Heart left ventricle (tissue), 16 donors: ENCODE measurements around the gene PDZK1. TPM values are rescaled to one million over a fixed set of nuclear protein-coding genes. Genes with fewer than 3 reads are reported as not detected.
A peak's percentile ranks its signal among the peaks of the same experiment; 100 is the strongest.

Source experiments
- ATAC-seq, 4 donors: fragments of 200-7000 bp; cut with Tn5 transposase; one replicate each; pipeline ENCODE4 v1.9.1; 2020 to 2022; ENCODE audit warnings: moderate library complexity in 4 of 4, mild to moderate bottlenecking in 3 of 4, moderate number of reproducible peaks in 1 of 4
- DNase-seq, 5 donors: peaks; one replicate each; pipeline ENCODE4 v3.0.0-alpha.2; 2020
- H3K27ac ChIP-seq, 12 donors: fragments of 200-600 bp; sonication (generic) in 4 of 12; one replicate each; pipeline versions ENCODE4 v1.5.0 to v1.8.0; 2016 to 2022; ENCODE audit warnings: mild to moderate bottlenecking in 2 of 12
- H3K27me3 ChIP-seq, 9 donors: fragments of 200-600 bp; sonication (generic) in 2 of 9; one replicate each; pipeline versions ENCODE4 v1.5.1 to v1.8.0; 2016 to 2022; ENCODE audit warnings: mild to moderate bottlenecking in 3 of 9
- H3K36me3 ChIP-seq, 9 donors: fragments of 200-600 bp; sonication (generic) in 2 of 9; one replicate each; pipeline versions ENCODE4 v1.5.0 to v1.8.0; 2018 to 2022; ENCODE audit warnings: mild to moderate bottlenecking in 2 of 9
- H3K4me1 ChIP-seq, 12 donors: fragments of 200-600 bp; sonication (generic) in 4 of 12; one replicate each; pipeline versions ENCODE4 v1.5.0 to v1.8.0; 2016 to 2022; ENCODE audit warnings: mild to moderate bottlenecking in 3 of 12
- H3K4me3 ChIP-seq, 12 donors: fragments of 200-600 bp; sonication (generic) in 4 of 12; one replicate each; pipeline versions ENCODE4 v1.5.0 to v1.8.0; 2017 to 2022; ENCODE audit warnings: mild to moderate bottlenecking in 9 of 12, moderate library complexity in 4 of 12
- H3K9me3 ChIP-seq, 12 donors: fragments of 200-600 bp; sonication (generic) in 4 of 12; one replicate each; pipeline versions ENCODE4 v1.5.0 to v1.8.0; 2016 to 2022; ENCODE audit warnings: mild to moderate bottlenecking in 1 of 12
- CTCF ChIP-seq, 12 donors: fragments of 200-600 bp; sonication (generic) in 4 of 12; IDR thresholded peaks; one replicate each; pipeline versions ENCODE4 v1.5.0 to v1.8.0; 2018 to 2022; ENCODE audit warnings: antibody characterized with exemption in 12 of 12, mild to moderate bottlenecking in 5 of 12
- POLR2A ChIP-seq, 2 donors: fragments of 450-650 bp; IDR thresholded peaks; one replicate each; pipeline ENCODE4 v1.6.1; 2017; ENCODE audit warnings: antibody characterized with exemption in 2 of 2, mild to moderate bottlenecking in 2 of 2, moderate library complexity in 2 of 2
- WGBS, 4 donors: extraction: QIAGEN DNeasy Blood & Tissue Kit in 2 of 4; methylation state at CpG; one replicate each; pipeline versions ENCODE4 v1.1.5 to v1.1.7; 2013 to 2018; 5-methylcytosine and 5-hydroxymethylcytosine counted together
- intact Hi-C, 10 donors: fragments of 100-400 bp; cut with DNase I; formaldehyde crosslinking; loops; one replicate each; pipeline versions ENCODE4 v1.11.1 to v1.14.2; 2022
- long read RNA-seq, 3 donors: library from polyadenylated mRNA; unstranded; transcript quantifications; one replicate each; pipeline ENCODE4 v2.0.0, GENCODE V29; 2020 to 2021
- polyA plus RNA-seq, 2 donors: library from polyadenylated mRNA; stranded (reverse); fragments of 200-250 nt; gene quantifications; one replicate each; pipeline ENCODE4 v1.2.3, GENCODE V29; 2013
- total RNA-seq, 9 donors: library from RNA; depleted of rRNA in 2 of 9; stranded (reverse); fragments of >200 nt in 2 of 9; fragmentation: NEBNext Ultra II Directional in 3 of 9; extraction: Animal tissue kit (Norgen Biotek cat#: 25700) in 3 of 9; gene quantifications; one replicate each; pipeline versions ENCODE4 v1.1.0 to v1.2.4, GENCODE V29; 2016 to 2023
- donor health status: ischemic (EF 13 %, LVEDD 7.1; RV severe dilation, severe dysfunction).
- donor health status: healthy with polysubstance abuse.
- donor health status: DM: no; HTN: yes; CAD: no.
- donor health status: DM: no; HTN: no; CAD: no.
- donor health status: ischemic (EF 25% LVEDD 6.9; RV normal size, moderate dysfunction).
- donor health status: ischemic (EF 25% LVEDD 5.7; RV mildly dilated, moderate dysfunction).
- donor health status: healthy.
- donor health status: DM: yes; HTN: yes; CAD: no.
- donor health status: ischemic (EF 35%, LVEDD 5.7; RV mildly dilated, moderate dysfunction).
- donor health status: nonischemic (EF 11% LVEDD 7.7; RV severe dilation, severe dysfunction).
- donor health status: DM: yes; HTN: yes; CAD: no.
- donor health status: PGD.
- donor health status: ischemic (EF 29% LVEDD 5.4; RV normal size, mild dysfunction).
- donor health status: nonischemic (EF 23%, LVEDD 6.1; RV moderate dilation, normal function).

The PDZK1 gene
- total RNA-seq (under 1 TPM in 3 of 9 donors, not detected in 6; 0.20 to 0.25 (median 0.20) TPM), polyA plus RNA-seq (under 1 TPM; 0.07 to 0.57 TPM)
- long read RNA-seq, donor 1: 0 reads
- long read RNA-seq, donor 2: 0 reads
- long read RNA-seq, donor 3: 0 reads

GRCh38 chr1:145707183-145707867 lies at the start of gene PDZK1:
PDZK1 (minus strand) TSS chr1:145707368; CDS start chr1:145688021, 19,347 bp downstream.
- Histone ChIP-seq H3K9me3 (no peaks in the 10 kb centered on the region), H3K4me3 (no peak within 1 kb of the TSS), H3K27ac (no peak within 1 kb of the TSS), H3K36me3 (no peaks in the 10 kb centered on the region), H3K27me3 (no peaks in the 10 kb centered on the region), H3K4me1 (peaks cover 0 to 4% (median 0%) of the 10 kb centered on the region in 12 donors)
- intact Hi-C loops: no loop called here
- WGBS, 4 donors: 58 to 79% (median 75%) methylated on average over 9 of the region's 9 CpGs
- ATAC-seq (no peak), DNase-seq (no peak)
- TF ChIP-seq POLR2A (IDR thresholded peaks at IDR 0.05) (no peak), CTCF (IDR thresholded peaks at IDR 0.05) (no peak)

GRCh38 chr1:145751491-145752037 lies 44.4 kb upstream of the PDZK1 start:
- Histone ChIP-seq H3K27me3 (no peaks in the 10 kb centered on the region), H3K36me3 (peaks cover 0 to 100% (median 85%) of the 10 kb centered on the region in 9 donors), H3K4me3 (no peak overlapping the region), H3K4me1 (peaks cover 0 to 8% (median 0%) of the 10 kb centered on the region in 12 donors), H3K9me3 (no peaks in the 10 kb centered on the region), H3K27ac (peak overlapping the region in 1 of 12 donors; percentile 19)
- peak in 1 of 4 donors; percentile 28 for ATAC-seq
- TF ChIP-seq POLR2A (IDR thresholded peaks at IDR 0.05): no peak
- TF ChIP-seq CTCF (IDR thresholded peaks at IDR 0.05): no peak
- intact Hi-C loops: loop anchor here in 2 of 10 donors (2.0 to 10.0 kb wide), 2 partner anchors 49 to 73 kb away; partner anchors contain the start of genes POLR3C (in 1 of the 2) and RNF115 (in 1 of the 2)
- DNase-seq: no peak
- 77 to 88% (median 84%) methylated on average over 5 of the region's 5 CpGs for WGBS, 4 donors

GRCh38 chr1:145750426-145750825 lies 43.3 kb upstream of the PDZK1 start:
- ATAC-seq (no peak), DNase-seq (no peak)
- no peak overlapping the region for H3K4me3 ChIP-seq
- intact Hi-C loops: loop anchor here in 2 of 10 donors (2.0 to 10.0 kb wide), 2 partner anchors 50 to 74 kb away; partner anchors contain the start of genes POLR3C (in 1 of the 2) and RNF115 (in 1 of the 2)
- no peak overlapping the region for H3K27ac ChIP-seq
- TF ChIP-seq CTCF (IDR thresholded peaks at IDR 0.05): no peak
- TF ChIP-seq POLR2A (IDR thresholded peaks at IDR 0.05): no peak
- no peaks in the 10 kb centered on the region for H3K9me3 ChIP-seq
- WGBS, 4 donors: 74 to 78% (median 78%) methylated on average over 5 of the region's 5 CpGs
- H3K4me1 ChIP-seq: peaks cover 0 to 8% (median 0%) of the 10 kb centered on the region in 12 donors
- H3K36me3 ChIP-seq: peaks cover 0 to 100% (median 90%) of the 10 kb centered on the region in 9 donors
- no peaks in the 10 kb centered on the region for H3K27me3 ChIP-seq
